ENCODE results near the gene BMAL1.

GRCh38 chr11:13249992-13250391, 27.6 kb upstream of the BMAL1 start:
- TF ChIP-seq CTCF (IDR thresholded peaks at IDR 0.05) (no peak), POLR2A (IDR thresholded peaks at IDR 0.05) (no peak), POLR2AphosphoS5 (IDR thresholded peaks at IDR 0.05) (no peak)

Data from stomach (tissue), 4 donors.